ENCODE data around the gene UPK3A.

UPK3A gene

DNA sequence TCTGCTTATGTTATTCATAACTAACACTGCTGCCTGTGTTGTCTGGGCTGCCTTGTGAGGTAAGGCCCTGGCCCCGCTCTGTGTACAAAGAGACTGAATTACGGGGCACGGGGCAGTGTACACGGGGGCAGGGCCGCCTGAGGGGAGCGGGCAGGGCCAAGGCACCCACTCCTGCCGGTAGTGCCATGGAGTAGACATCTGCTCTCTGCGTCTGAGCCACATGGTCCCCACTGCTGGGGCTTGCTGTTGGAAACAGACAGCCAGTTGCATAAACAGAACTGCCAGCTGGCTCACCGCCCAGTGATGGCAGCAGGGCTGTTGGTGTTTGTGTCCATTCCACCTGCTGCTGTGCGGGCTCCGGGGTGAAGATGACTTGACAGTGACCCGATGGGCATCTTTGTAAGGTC is 44.8 kb downstream of the UPK3A start:
- DNase-seq (ENCODE audit: low read depth) = no peak

- DNase-seq (ENCODE audit: low read depth) = no peak
Observed at GRCh38 chr22:45330548-45330947, 45.8 kb downstream of the UPK3A start.

DNA sequence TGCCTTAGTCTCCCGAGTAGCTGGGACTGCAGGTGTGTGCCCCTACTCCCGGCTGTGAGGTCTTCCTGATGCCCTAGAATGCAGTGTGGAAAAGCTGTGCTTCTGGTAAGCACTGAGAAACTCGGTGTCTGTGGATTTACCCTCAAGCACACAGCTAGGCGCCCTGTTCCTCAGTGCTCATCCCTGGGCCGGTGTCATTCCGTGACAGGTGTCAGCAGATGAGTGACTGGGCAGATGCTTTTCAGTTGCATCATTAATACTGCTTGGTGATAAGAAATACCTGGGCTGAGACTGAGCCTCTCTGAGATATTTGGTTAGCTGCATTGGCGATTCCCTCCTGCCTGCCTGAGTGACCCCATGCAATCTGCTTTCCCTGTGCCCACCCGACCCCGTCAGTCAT is 46.7 kb downstream of the UPK3A start:
- DNase-seq (ENCODE audit: low read depth) = no peak

DNA sequence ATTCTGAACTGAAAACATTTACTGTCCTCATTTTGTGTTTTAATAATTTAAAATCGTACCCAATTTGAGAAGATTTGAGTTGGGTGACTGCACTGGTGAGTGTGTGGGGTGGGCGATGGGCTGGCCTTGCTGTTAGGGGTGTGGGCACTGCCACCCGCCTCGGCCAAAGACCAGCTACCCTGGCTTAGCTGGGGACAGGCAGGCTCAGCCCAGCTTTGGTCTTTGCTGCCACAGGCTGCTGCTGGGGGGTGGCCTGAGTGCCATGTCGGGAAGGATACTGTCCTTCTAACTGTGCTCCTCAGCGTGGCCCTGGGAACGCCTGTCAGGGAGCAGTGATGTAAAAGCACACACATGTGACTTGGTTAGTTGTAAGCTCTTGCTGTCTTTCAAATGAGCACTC is 47.3 kb downstream of the UPK3A start:
- no peak for DNase-seq (ENCODE audit: low read depth)

DNA sequence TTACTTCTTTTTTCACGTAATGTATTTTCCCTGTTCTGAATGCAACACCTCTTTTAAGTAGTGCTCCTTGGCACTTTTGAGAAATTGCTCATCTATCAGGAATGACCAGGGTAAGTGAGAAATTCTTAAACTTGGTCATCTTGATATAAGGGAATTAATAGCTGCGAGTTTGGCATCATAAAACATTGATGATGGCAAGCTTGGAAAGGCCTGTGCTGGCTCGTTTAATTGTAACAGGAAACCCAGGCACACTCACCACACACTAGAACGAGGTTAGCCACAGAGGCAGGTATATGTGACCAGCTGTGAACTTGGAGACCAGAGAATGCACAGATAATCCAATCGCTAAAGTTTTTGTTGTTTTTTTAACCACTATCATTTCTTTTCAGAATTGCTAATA is 49.3 kb downstream of the UPK3A start:
- DNase-seq (ENCODE audit: low read depth) = no peak

DNA sequence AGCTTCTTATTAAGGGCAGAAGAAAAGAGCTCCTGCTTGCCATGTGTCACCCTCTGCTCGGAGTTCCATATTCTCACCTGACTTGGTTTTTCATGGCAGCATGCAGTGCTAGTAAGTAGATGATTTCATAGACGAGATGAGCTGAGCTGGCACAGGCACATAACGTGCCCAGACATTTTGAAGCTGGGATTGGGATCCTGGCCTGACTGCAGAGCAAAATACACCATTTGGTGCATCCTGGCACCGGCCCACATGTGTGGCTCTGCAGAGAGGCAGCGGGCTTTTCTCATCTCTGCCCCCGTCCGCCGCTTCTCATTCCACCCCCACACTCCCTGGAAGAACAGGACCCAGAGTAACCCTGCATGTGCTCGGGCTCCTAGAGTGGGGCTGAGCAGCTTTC is 49.8 kb downstream of the UPK3A start:
- no peak for DNase-seq (ENCODE audit: low read depth)

GRCh38 chr22:45335021-45335818 is 50.5 kb downstream of the UPK3A start:
- no peak for DNase-seq (ENCODE audit: low read depth)

GRCh38 chr22:45335854-45336522 is 51.2 kb downstream of the UPK3A start:
- DNase-seq (ENCODE audit: low read depth) = no peak

DNA sequence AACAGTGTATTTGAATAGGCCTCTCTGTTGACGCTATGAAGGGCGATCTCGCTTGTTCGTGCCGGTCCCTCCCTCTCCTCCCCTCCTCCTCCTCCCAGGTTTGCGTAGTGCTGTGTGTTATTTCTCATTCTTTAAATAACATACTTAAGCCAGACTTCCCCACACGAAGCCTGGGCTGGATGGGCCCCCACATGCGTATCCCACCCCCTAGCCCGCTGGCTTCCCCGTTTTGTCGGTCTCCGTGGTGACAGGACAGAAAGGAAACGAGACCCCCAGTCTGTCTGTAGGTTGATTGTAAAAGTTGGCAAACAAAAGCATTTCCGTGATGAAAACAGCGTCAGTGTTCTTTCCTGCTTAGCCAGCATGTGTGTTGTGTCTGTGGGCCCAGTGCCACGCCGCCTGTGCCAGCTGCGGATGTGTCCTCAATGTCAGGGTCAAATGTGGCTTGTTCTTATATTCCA is 52.3 kb downstream of the UPK3A start:
- DNase-seq (ENCODE audit: low read depth) = no peak

- no peak for DNase-seq (ENCODE audit: low read depth)
Observed at GRCh38 chr22:45337536-45337935, 52.8 kb downstream of the UPK3A start.

- DNase-seq (ENCODE audit: low read depth) = no peak
Observed at GRCh38 chr22:45338795-45339194, 54.0 kb downstream of the UPK3A start.

DNA sequence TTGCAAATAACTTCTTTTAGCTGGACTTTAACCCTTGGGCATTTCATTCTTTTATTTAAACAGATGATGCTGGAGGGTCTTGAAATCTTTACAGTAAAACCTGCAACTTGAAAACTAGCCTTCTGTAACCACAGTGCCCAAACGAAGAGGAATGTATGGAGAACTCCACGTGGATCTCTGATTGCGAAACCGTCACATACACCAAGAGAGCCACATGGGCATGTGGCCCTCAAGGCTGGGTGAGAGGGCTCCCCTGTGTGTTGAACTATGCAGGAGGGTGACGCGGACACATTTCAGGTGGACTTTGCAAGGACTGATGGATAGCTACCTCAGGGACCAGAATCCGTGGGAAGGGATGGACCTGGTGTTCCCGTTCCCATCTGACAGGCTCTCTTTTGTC is 55.6 kb downstream of the UPK3A start:
- DNase-seq (ENCODE audit: low read depth) = no peak

DNA sequence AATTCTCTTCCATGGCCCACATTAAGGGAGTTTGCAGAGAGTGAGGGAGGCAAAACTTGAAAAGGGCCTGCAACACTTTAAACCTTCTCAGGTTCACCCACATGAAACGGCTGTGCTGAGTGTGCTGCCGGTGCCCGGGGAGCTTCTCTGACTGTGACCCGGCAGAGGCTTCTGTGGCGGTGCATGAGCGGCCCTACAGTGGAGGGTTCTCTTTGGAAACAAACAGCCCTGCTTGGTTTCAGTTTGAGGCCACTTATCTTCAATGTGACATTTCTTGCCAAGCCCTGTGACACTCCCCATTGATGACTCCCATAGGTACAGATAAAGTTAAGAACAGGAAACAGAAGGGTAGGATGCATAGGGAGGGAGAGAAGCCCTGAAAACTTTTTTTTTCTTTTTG is 56.7 kb downstream of the UPK3A start:
- no peak for DNase-seq (ENCODE audit: low read depth)

DNA sequence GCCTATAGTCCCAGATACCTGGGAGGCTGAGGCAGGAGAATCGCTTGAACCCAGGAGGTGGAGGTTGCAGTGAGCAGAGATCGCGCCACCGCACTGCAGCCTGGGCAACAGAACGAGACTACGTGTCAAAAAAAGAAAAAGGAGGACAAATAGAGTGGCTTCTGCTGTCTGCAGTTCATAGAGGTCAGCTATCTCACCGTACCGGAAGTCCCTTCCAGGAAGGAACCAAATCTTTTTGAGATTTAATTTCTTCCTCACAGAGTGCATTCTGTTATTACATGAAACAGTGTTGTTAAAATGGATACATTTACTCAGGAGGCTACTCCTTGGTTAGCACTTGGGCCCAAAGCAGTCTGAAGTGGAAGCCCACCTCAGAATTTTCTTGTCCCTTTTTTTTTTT is 58.4 kb downstream of the UPK3A start:
- no peak for DNase-seq (ENCODE audit: low read depth)

GRCh38 chr22:45344334-45344733 is 59.6 kb downstream of the UPK3A start:
- DNase-seq (ENCODE audit: low read depth) = no peak
